Measurements from ENCODE around the gene PIGS. TPM values are rescaled to one million over a fixed set of nuclear protein-coding genes. Genes with fewer than 3 reads are reported as not detected.

Gene PIGS
- total and polyA plus RNA-seq, 9 of the 15 experiments (the other 6 are each of a cell fraction or from before 2014, with no cell fraction given): 47.5 to 138 (median 57.6) TPM

DNA sequence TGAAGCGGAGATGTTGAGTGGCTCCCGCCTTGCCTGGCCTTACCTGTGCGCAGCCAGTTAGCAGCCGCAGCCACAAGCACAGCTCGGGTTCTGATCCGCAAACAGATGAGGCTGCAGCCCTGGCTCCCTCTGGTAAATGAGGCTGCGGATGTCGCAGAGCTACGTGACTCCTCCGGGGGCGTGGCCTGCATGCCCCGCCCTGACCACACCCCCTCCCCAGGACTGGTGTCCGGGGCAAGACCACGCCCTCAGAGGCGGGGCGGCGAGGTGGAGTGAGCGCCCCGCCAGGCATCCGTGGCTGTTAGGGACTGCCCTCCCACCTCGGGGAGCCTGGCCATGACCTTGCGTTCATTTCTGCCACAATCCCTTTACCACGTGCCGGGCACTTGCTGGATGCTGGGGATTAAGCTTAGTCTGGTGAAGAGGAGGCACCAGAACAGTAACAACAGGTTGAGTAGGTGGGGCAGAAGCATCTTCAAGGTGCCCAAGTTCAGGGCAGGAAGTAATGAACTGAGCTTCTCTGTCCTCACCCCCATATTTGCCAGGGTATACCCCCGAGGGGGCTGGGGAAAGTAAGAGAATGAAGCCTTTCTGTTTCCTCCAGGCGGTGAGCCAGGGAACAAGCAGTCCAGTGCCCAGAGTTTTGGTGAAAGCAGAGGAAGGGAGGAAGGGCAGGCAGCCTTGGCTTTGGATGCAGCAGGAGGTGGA lies 5.6 kb upstream of the PIGS start, which contains the start of gene ALDOC:
Gene ALDOC, minus strand, starts transcription at position 138 of the 708 bp plus-strand sequence. CDS start 1,363 bp downstream, outside the sequence.
- peaks cover 18% of the 10 kb centered on the region for H3K9me1 ChIP-seq (ENCODE audit: control insufficient read depth, insufficient read depth, low read length)
- intact Hi-C loops (cut with micrococcal nuclease) (no loop called here), in situ Hi-C loops (cut with MboI) (loop anchor here (5.0 kb wide), 1 partner anchor 360 kb away; no protein-coding TSS in a partner anchor)
- FAIRE-seq (peak; percentile 96), ATAC-seq (peak; percentile 97), DNase-seq (ENCODE audit: extremely low read depth in 1 of 4, low spot score in 3 of 4) (peak; percentile 100)
- H3K79me2 ChIP-seq (ENCODE audit: control insufficient read depth, insufficient read depth, low read length): peaks cover 23% of the 10 kb centered on the region
- H3K27ac ChIP-seq (ENCODE audit: extremely low read depth, low read depth, low read length): peak within 1 kb of the TSS; percentile 91
- H3K9me3 ChIP-seq (replicated peaks; ENCODE audit: control insufficient read depth, insufficient read depth, low read depth, low read length): no peaks in the 10 kb centered on the region
- ChIA-PET CTCF (ENCODE audit: low intra/inter-chr PET ratio) (interaction anchor here (0.6 kb wide), 1 partner anchor 56 kb away, joined by 3 read pairs; no protein-coding TSS in a partner anchor), POLR2A (interaction anchor here (0.6 to 16.7 kb wide), 19 partner anchors 8 to 1014 kb away, joined by 3 to 274 read pairs (median 4); partner anchors contain the start of genes FLOT2, RPL23A and SPAG5)
- TSS peak; percentile 81 for BruUV-seq (replicated peaks)
- H3K36me3 ChIP-seq (ENCODE audit: control insufficient read depth, insufficient read depth, low read length): peaks cover 74% of the 10 kb centered on the region
- peak within 1 kb of the TSS; percentile 86 for H2AFZ ChIP-seq (ENCODE audit: low read depth, low read length)
- H3K9ac ChIP-seq (ENCODE audit: insufficient read depth in 1 of 2, low read depth in 2 of 2, low read length in 2 of 2): peak within 1 kb of the TSS; percentile 70 to 85
- H3K27me3 ChIP-seq (ENCODE audit: control insufficient read depth in 2 of 2, insufficient read depth in 2 of 2, low read length in 2 of 2): no peaks in the 10 kb centered on the region
- peak within 1 kb of the TSS; percentile 44 for H3K4me3 ChIP-seq
- WGBS (ENCODE audit: insufficient coverage, low coverage, missing lambda C conversion rate): 2% methylated on average over 24 of the region's 26 CpGs
- peaks cover 30 to 32% of the 10 kb centered on the region in 2 experiments for H3K4me1 ChIP-seq (replicated peaks in 1 of 2; ENCODE audit: control insufficient read depth in 2 of 2, insufficient read depth in 2 of 2, low read length in 2 of 2)
- H4K20me1 ChIP-seq (replicated peaks; ENCODE audit: control insufficient read depth, insufficient read depth, low read length): 0 out of 2 replicates have a peak, but pooled peaks cover 10% of the 10 kb centered on the region
- peak within 1 kb of the TSS; percentile 82 for H3K4me2 ChIP-seq (ENCODE audit: insufficient read depth, low read length)
- peak; percentile 81 for TF ChIP-seq TAF7 (tag; IDR thresholded peaks at IDR 0.05)
- peak; percentile 51; the same call in 1 of the 2 replicates for TF ChIP-seq PML (IDR thresholded peaks at IDR 0.05; ENCODE audit: low read length)
- 0 out of 2 replicates have a peak, but pooled peaks have one; percentile 70 for TF ChIP-seq ZNF668 (CRISPR knock-in tag; IDR thresholded peaks at IDR 0.05)
- peak; percentile 91 for TF ChIP-seq POLR2G (IDR thresholded peaks at IDR 0.05; ENCODE audit: low read depth, low read length)
- TF ChIP-seq TRIM28 (IDR thresholded peaks at IDR 0.05): peak; percentile 38; the same call in 1 of the 2 replicates
- TF ChIP-seq DMBX1 (CRISPR knock-in tag; IDR thresholded peaks at IDR 0.05; ENCODE audit: borderline replicate concordance): peak; percentile 61; the same call in 1 of the 2 replicates
- peak; percentile 80 for TF ChIP-seq ATF7 (IDR thresholded peaks at IDR 0.05)
- TF ChIP-seq, protein P1, sequence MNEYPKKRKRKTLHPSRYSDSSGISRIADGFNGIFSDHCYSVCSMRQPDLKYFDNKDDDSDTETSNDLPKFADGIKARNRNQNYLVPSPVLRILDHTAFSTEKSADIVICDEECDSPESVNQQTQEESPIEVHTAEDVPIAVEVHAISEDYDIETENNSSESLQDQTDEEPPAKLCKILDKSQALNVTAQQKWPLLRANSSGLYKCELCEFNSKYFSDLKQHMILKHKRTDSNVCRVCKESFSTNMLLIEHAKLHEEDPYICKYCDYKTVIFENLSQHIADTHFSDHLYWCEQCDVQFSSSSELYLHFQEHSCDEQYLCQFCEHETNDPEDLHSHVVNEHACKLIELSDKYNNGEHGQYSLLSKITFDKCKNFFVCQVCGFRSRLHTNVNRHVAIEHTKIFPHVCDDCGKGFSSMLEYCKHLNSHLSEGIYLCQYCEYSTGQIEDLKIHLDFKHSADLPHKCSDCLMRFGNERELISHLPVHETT (CRISPR knock-in tag; conservative IDR thresholded peaks at IDR 0.05 in 1 of 2, IDR thresholded peaks at IDR 0.05 in 1 of 2): peak in 1 of 2 experiments; percentile 43; a peak in 1 of 4 replicates
- no peak for TF ChIP-seq THAP7 (CRISPR knock-in tag; IDR thresholded peaks at IDR 0.05)
- TF ChIP-seq ZFX (CRISPR knock-in tag; IDR thresholded peaks at IDR 0.05): no peak
- TF ChIP-seq, protein P2, sequence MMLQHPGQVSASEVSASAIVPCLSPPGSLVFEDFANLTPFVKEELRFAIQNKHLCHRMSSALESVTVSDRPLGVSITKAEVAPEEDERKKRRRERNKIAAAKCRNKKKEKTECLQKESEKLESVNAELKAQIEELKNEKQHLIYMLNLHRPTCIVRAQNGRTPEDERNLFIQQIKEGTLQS (IDR thresholded peaks at IDR 0.05): no peak
- TF ChIP-seq, protein P2 (CRISPR knock-in tag; conservative IDR thresholded peaks at IDR 0.05): no peak
- TF ChIP-seq ZNF134 (CRISPR knock-in tag; conservative IDR thresholded peaks at IDR 0.05): 0 out of 2 replicates have a peak, but pooled peaks have one; percentile 18
- TF ChIP-seq RBM34 (IDR thresholded peaks at IDR 0.05; ENCODE audit: borderline replicate concordance, insufficient read depth, low read length): no peak
